Measurements from ENCODE around the gene CARF.

Gene CARF

GRCh38 chr2:202950592-202950991, 38.5 kb downstream of the CARF start:
- no peak for TF ChIP-seq CTCF (IDR thresholded peaks at IDR 0.05)

GRCh38 chr2:202960524-202960923, 48.4 kb downstream of the CARF start:
- TF ChIP-seq CTCF (IDR thresholded peaks at IDR 0.05), result no peak

GRCh38 chr2:202963712-202964111, 51.6 kb downstream of the CARF start:
- no peak for TF ChIP-seq CTCF (IDR thresholded peaks at IDR 0.05)

- TF ChIP-seq CTCF (IDR thresholded peaks at IDR 0.05), result no peak
Observed at GRCh38 chr2:202965810-202966460, 53.9 kb downstream of the CARF start.

GRCh38 chr2:202976809-202977208, 64.7 kb downstream of the CARF start:
- TF ChIP-seq CTCF (IDR thresholded peaks at IDR 0.05), result no peak

GRCh38 chr2:202982779-202983491, 70.9 kb downstream of the CARF start:
- no peak for TF ChIP-seq CTCF (IDR thresholded peaks at IDR 0.05)

GRCh38 chr2:202989749-202990148, 77.7 kb downstream of the CARF start:
- no peak for TF ChIP-seq CTCF (IDR thresholded peaks at IDR 0.05)
